LNCaP clone FGC (cell line): Measurements from ENCODE around the gene CCDC88C.

ENCODE experiments used
- DNase-seq: peaks from one replicate; pipeline ENCODE4 v3.0.0-alpha.2; 2011; ENCODE audit warnings: low read depth
- H3K4me3 ChIP-seq: 2 replicates; pipeline ENCODE4 v1.5.1; 2011; ENCODE audit warnings: mild to moderate bottlenecking, low read depth, low read length, control low read depth
- TF ChIP-seq, protein P1 (sequence below): IDR thresholded peaks from 2 replicates; pipeline ENCODE4 v1.5.1; 2012; ENCODE audit warnings: mild to moderate bottlenecking; ENCODE audit not compliant: control insufficient read depth, insufficient read depth; ENCODE audit errors: extremely low read depth

The CCDC88C gene

GRCh38 chr14:91302391-91302790 lies 115.2 kb downstream of the CCDC88C start:
- no peak overlapping the region for H3K4me3 ChIP-seq
- no peak for DNase-seq
- TF ChIP-seq, protein P1, sequence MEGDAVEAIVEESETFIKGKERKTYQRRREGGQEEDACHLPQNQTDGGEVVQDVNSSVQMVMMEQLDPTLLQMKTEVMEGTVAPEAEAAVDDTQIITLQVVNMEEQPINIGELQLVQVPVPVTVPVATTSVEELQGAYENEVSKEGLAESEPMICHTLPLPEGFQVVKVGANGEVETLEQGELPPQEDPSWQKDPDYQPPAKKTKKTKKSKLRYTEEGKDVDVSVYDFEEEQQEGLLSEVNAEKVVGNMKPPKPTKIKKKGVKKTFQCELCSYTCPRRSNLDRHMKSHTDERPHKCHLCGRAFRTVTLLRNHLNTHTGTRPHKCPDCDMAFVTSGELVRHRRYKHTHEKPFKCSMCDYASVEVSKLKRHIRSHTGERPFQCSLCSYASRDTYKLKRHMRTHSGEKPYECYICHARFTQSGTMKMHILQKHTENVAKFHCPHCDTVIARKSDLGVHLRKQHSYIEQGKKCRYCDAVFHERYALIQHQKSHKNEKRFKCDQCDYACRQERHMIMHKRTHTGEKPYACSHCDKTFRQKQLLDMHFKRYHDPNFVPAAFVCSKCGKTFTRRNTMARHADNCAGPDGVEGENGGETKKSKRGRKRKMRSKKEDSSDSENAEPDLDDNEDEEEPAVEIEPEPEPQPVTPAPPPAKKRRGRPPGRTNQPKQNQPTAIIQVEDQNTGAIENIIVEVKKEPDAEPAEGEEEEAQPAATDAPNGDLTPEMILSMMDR: no peak

- DNase-seq: no peak
- TF ChIP-seq, protein P1: no peak
- no peak overlapping the region for H3K4me3 ChIP-seq
These were observed 116.7 kb downstream of the CCDC88C start for GRCh38 chr14:91300957-91301356.

- TF ChIP-seq, protein P1: no peak
- no peak overlapping the region for H3K4me3 ChIP-seq
- no peak for DNase-seq
These were observed 117.2 kb downstream of the CCDC88C start for GRCh38 chr14:91300283-91300895.

GRCh38 chr14:91299121-91300115 lies 118.2 kb downstream of the CCDC88C start:
- TF ChIP-seq, protein P1: no peak
- no peak for DNase-seq

DNA sequence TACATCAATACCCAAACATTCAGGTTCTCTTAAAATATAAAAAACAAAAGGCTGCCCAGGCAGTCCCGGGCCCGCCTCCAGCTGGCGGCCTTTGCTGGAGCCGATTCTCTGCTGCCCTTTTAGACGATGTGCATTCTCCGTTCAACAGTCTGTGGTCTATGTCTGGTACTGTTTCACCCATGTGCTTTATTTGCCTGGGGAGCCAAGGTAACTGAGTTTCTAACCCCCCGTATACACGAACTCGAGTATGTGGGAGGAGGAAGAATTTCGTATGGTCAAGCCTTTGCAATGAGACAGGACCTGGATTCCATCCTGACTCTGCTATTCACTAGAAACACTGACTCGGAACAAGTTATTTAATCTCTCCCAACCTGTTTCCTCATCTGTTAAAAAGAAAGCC lies 119.0 kb downstream of the CCDC88C start:
- DNase-seq: no peak
- no peak overlapping the region for H3K4me3 ChIP-seq

More at GRCh38 chr14:91299121-91300115, 118.2 kb downstream of the CCDC88C start:
- no peak overlapping the region for H3K4me3 ChIP-seq

DNA sequence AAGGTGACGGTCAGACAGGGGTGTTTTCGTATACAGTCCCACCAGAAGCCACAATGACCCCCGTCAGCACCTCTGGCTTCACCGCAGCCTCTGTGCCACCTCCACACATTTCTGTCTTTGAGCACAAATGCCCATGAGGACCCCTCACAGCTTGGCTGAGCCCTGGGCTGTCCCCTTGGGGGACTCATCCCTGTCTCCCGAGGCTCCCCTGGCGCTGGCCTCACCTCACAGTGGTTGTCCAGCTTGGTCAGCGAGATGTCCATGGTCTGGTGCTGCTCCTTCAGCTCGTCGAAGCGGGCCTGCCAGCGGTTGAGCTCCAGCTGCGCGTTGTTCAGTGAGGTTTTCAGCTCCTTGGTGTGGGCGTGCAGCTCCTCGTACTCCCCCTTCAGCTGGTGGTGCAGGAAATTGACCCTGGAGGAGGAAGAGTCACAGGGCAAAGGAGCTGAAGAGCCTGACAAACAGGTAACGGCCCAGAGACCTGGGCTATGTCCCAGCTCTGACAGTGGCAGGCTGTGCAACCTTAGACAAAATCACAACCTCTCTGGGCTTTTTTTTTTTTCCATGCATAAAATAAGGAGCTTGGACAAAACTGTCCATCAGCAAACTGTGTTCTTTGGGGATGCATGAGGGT lies 120.4 kb downstream of the CCDC88C start:
- TF ChIP-seq, protein P1: no peak
- no peak for DNase-seq
- H3K4me3 ChIP-seq: no peak overlapping the region

More for the DNA sequence above, 119.0 kb downstream of the CCDC88C start:
- TF ChIP-seq, protein P1: no peak
